Measurements from ENCODE around the gene MPPE1. TPM values are rescaled to one million over a fixed set of nuclear protein-coding genes. Genes with fewer than 3 reads are reported as not detected.

The MPPE1 gene
- total and polyA plus RNA-seq, 9 of the 15 experiments (the other 6 are each of a cell fraction or from before 2014, with no cell fraction given): 10.7 to 19.5 (median 13.3) TPM

- TF ChIP-seq POLR2A (conservative IDR thresholded peaks at IDR 0.05) (peak; percentile 93), ARHGAP35 (IDR thresholded peaks at IDR 0.05; ENCODE audit: partially characterized antibody) (no peak), CBX5 (IDR thresholded peaks at IDR 0.05; ENCODE audit: borderline replicate concordance, low read depth) (no peak), YY1 (IDR thresholded peaks at IDR 0.05; ENCODE audit: borderline replicate concordance in 1 of 3, control insufficient read depth in 1 of 3, extremely low read depth in 1 of 3, insufficient read depth in 3 of 3, insufficient read length in 1 of 3, insufficient replicate concordance in 2 of 3, low read depth in 1 of 3, low read length in 2 of 3) (peak in 2 of 3 experiments; percentile 55 to 58), RBFOX2 (IDR thresholded peaks at IDR 0.05; ENCODE audit: low read depth, low read length) (peak; percentile 95), MTA1 (IDR thresholded peaks at IDR 0.05; ENCODE audit: borderline replicate concordance) (no peak), MAFK (IDR thresholded peaks at IDR 0.05; ENCODE audit: low read length) (no peak), ZC3H4 (CRISPR knock-in tag; IDR thresholded peaks at IDR 0.05; ENCODE audit: borderline replicate concordance) (no peak), L3MBTL2 (IDR thresholded peaks at IDR 0.05) (peak; percentile 69; the same call in 1 of the 2 replicates), TCF7L2 (IDR thresholded peaks at IDR 0.05; ENCODE audit: low read depth, low read length) (no peak), FOSL1 (tag; conservative IDR thresholded peaks at IDR 0.05) (0 out of 2 replicates have a peak, but pooled peaks have one; percentile 9), SMAD1 (IDR thresholded peaks at IDR 0.05; ENCODE audit: low read depth, low read length, partially characterized antibody) (peak; percentile 27), FOXP1 (CRISPR knock-in tag; IDR thresholded peaks at IDR 0.05) (0 out of 2 replicates have a peak, but pooled peaks have one; percentile 59), TRIM28 (IDR thresholded peaks at IDR 0.05) (no peak), E2F1 (CRISPR knock-in tag; IDR thresholded peaks at IDR 0.05) (peak; percentile 59; the same call in 1 of the 2 replicates), ELF1 (tag; IDR thresholded peaks at IDR 0.05) (peak; percentile 94), PML (IDR thresholded peaks at IDR 0.05; ENCODE audit: low read length) (peak; percentile 65; the same call in 1 of the 2 replicates), RBM34 (IDR thresholded peaks at IDR 0.05; ENCODE audit: borderline replicate concordance, insufficient read depth, low read length) (no peak), CREB5 (CRISPR knock-in tag; IDR thresholded peaks at IDR 0.05) (no peak), CXXC5 (CRISPR knock-in tag; IDR thresholded peaks at IDR 0.05) (peak; percentile 75), ESRRA (IDR thresholded peaks at IDR 0.05; ENCODE audit: borderline replicate concordance, low read depth) (peak; percentile 55; the same call in 1 of the 2 replicates)
- TF ChIP-seq, protein P1, sequence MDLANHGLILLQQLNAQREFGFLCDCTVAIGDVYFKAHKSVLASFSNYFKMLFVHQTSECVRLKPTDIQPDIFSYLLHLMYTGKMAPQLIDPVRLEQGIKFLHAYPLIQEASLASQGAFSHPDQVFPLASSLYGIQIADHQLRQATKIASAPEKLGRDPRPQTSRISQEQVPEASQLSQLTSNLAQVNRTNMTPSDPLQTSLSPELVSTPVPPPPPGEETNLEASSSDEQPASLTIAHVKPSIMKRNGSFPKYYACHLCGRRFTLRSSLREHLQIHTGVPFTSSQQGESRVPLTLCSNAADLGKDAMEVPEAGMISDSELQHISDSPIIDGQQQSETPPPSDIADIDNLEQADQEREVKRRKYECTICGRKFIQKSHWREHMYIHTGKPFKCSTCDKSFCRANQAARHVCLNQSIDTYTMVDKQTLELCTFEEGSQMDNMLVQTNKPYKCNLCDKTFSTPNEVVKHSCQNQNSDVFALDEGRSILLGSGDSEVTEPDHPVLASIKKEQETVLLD (IDR thresholded peaks at IDR 0.05): 0 out of 2 replicates have a peak, but pooled peaks have one; percentile 48
- TF ChIP-seq, protein P2, sequence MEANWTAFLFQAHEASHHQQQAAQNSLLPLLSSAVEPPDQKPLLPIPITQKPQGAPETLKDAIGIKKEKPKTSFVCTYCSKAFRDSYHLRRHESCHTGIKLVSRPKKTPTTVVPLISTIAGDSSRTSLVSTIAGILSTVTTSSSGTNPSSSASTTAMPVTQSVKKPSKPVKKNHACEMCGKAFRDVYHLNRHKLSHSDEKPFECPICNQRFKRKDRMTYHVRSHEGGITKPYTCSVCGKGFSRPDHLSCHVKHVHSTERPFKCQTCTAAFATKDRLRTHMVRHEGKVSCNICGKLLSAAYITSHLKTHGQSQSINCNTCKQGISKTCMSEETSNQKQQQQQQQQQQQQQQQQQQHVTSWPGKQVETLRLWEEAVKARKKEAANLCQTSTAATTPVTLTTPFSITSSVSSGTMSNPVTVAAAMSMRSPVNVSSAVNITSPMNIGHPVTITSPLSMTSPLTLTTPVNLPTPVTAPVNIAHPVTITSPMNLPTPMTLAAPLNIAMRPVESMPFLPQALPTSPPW (CRISPR knock-in tag; IDR thresholded peaks at IDR 0.05): peak; percentile 56; the same call in 1 of the 2 replicates
Measured at GRCh38 chr18:11908182-11909060, at the start of gene MPPE1 (continued).
